Osteoblast (primary cell): ENCODE data around the gene IGF2. TPM values are rescaled to one million over a fixed set of nuclear protein-coding genes. Genes with fewer than 3 reads are reported as not detected.
A peak's percentile ranks its signal among the peaks of the same experiment; 100 is the strongest.

Experiments
- DNase-seq: peaks from one replicate; pipeline ENCODE4 v3.0.0; 2011; ENCODE audit warnings: low spot score, mixed read lengths; ENCODE audit not compliant: insufficient read length; ENCODE audit errors: missing footprints
- H2AFZ ChIP-seq: 2 replicates; pipeline ENCODE4 v1.6.0; 2011; ENCODE audit warnings: mild to moderate bottlenecking, low read length
- H3K27ac ChIP-seq: 2 replicates; pipeline ENCODE4 v1.5.1; 2011; ENCODE audit warnings: mild to moderate bottlenecking, low read depth, low read length, moderate library complexity
- H3K27me3 ChIP-seq: 2 replicates; pipeline ENCODE4 v1.6.0; 2012; ENCODE audit warnings: mild to moderate bottlenecking, control low read depth, inconsistent platforms, low read length, moderate library complexity; ENCODE audit not compliant: insufficient read depth
- H3K36me3 ChIP-seq: 2 replicates; pipeline ENCODE4 v1.5.1; 2011; ENCODE audit warnings: mild to moderate bottlenecking, low read length, control low read depth, moderate library complexity; ENCODE audit not compliant: insufficient read depth
- H3K4me1 ChIP-seq: 2 replicates; pipeline ENCODE4 v1.5.1; 2011; ENCODE audit warnings: mild to moderate bottlenecking, low read length, control low read depth, moderate library complexity; ENCODE audit not compliant: insufficient read depth
- H3K4me2 ChIP-seq: 2 replicates; pipeline ENCODE4 v1.6.0; 2011; ENCODE audit warnings: mild to moderate bottlenecking, low read length; ENCODE audit not compliant: insufficient read depth
- H3K4me3 ChIP-seq: fragments of 200-600 bp; sonication (generic); 3 replicates; pipeline ENCODE4 v1.5.1; 2012; ENCODE audit warnings: mild to moderate bottlenecking, low read length, inconsistent platforms; ENCODE audit not compliant: insufficient read depth
- H3K79me2 ChIP-seq: 2 replicates; pipeline ENCODE4 v1.6.0; 2012; ENCODE audit warnings: mild to moderate bottlenecking, low read length, control low read depth, inconsistent platforms; ENCODE audit not compliant: insufficient read depth
- H3K9me3 ChIP-seq: 2 replicates; pipeline ENCODE4 v1.5.1; 2011; ENCODE audit warnings: low read depth, low read length, control low read depth
- H4K20me1 ChIP-seq: 2 replicates; pipeline ENCODE4 v1.6.0; 2012; ENCODE audit warnings: mild to moderate bottlenecking, low read length, control low read depth; ENCODE audit not compliant: insufficient read depth
- CTCF ChIP-seq: IDR thresholded peaks from 2 replicates; pipeline ENCODE4 v1.5.1; 2011; ENCODE audit warnings: mild to moderate bottlenecking, low read depth, low read length, moderate library complexity; ENCODE audit errors: extremely low read depth
- total RNA-seq: library from RNA; depleted of rRNA; stranded (reverse); fragments of >200 nt; gene quantifications from 2 replicates; pipeline ENCODE4 v1.2.3, GENCODE V29; 2012

IGF2 gene
- total RNA-seq, 1 donor = 68.8 TPM

DNA sequence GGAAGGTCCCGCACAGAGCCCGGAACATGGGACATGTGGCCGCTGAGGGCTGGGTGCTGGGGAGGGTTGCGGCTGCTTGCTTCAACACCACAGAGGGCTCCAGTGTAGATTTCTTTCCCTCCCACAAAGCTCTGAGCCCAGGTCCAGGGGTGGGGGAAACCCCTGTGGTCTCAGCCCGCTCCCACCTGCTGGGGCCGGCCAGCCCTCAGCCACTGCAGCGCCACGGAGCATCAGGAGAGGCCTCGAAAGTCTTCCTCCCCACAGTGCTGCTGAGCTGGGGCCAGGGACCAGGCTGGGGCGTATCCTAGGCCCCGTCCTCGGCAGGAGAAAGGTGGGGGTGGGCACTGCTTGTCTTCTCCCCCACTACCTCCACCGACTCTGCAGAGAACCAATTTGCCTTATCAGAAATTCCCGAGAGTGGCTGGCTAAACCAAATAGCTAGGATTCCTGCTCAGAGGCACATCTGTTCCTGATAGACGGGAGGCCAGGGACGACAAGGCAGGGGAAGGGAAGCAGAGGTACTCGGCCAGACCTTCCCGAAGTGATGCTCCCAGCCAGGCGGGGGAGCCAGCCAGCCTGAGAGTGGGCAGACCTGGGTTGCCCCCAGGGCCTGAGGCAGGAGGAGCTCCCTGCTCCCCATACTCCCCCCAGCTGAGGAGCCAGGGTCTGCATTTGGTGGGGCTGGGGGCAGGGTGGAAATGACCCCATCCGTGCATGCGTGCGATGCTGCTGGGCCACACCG lies 18.7 kb downstream of the IGF2 start:
- peaks cover 12% of the 10 kb centered on the region for H3K4me1 ChIP-seq
- H4K20me1 ChIP-seq = no peaks in the 10 kb centered on the region
- TF ChIP-seq CTCF = no peak
- no peak overlapping the region for H3K4me2 ChIP-seq
- no peaks in the 10 kb centered on the region for H3K36me3 ChIP-seq
- H3K27ac ChIP-seq = no peak overlapping the region
- no peaks in the 10 kb centered on the region for H3K9me3 ChIP-seq
- DNase-seq = peak; percentile 87
- H2AFZ ChIP-seq = no peak overlapping the region
- no peaks in the 10 kb centered on the region for H3K79me2 ChIP-seq
- H3K27me3 ChIP-seq = peaks cover 17% of the 10 kb centered on the region
- no peak overlapping the region for H3K4me3 ChIP-seq

GRCh38 chr11:2118677-2119076 lies 20.5 kb downstream of the IGF2 start:
- H3K27me3 ChIP-seq = peaks cover 17% of the 10 kb centered on the region

GRCh38 chr11:2116680-2117079 lies 22.5 kb downstream of the IGF2 start:
- Histone ChIP-seq H3K79me2 (no peaks in the 10 kb centered on the region), H3K4me2 (no peak overlapping the region), H3K9me3 (no peaks in the 10 kb centered on the region), H3K27me3 (peaks cover 17% of the 10 kb centered on the region), H3K4me1 (peaks cover under 1% of the 10 kb centered on the region), H4K20me1 (no peaks in the 10 kb centered on the region), H3K27ac (no peak overlapping the region), H3K36me3 (no peaks in the 10 kb centered on the region), H3K4me3 (no peak overlapping the region), H2AFZ (no peak overlapping the region)
- no peak for TF ChIP-seq CTCF
- DNase-seq = peak; percentile 25

More at GRCh38 chr11:2118677-2119076, 20.5 kb downstream of the IGF2 start:
- Histone ChIP-seq H3K27ac (no peak overlapping the region), H3K4me3 (no peak overlapping the region), H3K79me2 (no peaks in the 10 kb centered on the region), H3K36me3 (no peaks in the 10 kb centered on the region), H3K9me3 (no peaks in the 10 kb centered on the region), H2AFZ (no peak overlapping the region), H3K4me2 (no peak overlapping the region), H4K20me1 (no peaks in the 10 kb centered on the region), H3K4me1 (peaks cover 12% of the 10 kb centered on the region)
- DNase-seq = no peak
- TF ChIP-seq CTCF = no peak

DNA sequence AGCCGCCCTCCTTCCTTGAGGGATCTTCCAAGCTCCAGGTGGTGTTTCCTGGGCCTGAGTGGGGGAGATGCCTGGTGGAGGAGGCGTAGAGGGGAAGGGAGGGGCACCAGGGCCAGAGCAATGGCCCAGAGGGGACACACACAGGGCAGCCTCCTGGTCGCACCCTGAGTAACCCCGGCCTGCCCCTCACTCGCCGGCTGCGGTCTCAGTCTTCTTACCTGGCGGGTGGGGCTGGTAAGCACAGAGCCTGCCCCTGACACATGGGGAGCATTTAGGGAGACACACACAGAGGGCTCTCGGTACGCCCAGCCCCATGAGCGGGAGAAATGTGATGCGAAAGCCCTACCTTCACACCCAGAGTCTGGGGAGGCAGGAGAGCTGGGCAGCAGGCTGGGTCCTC lies 23.9 kb downstream of the IGF2 start:
- H3K27ac ChIP-seq = no peak overlapping the region
- no peaks in the 10 kb centered on the region for H3K79me2 ChIP-seq
- no peaks in the 10 kb centered on the region for H3K9me3 ChIP-seq
- DNase-seq = no peak
- H4K20me1 ChIP-seq = no peaks in the 10 kb centered on the region
- no peak overlapping the region for H2AFZ ChIP-seq
- peaks cover 22% of the 10 kb centered on the region for H3K27me3 ChIP-seq
- H3K4me3 ChIP-seq = no peak overlapping the region
- no peaks in the 10 kb centered on the region for H3K36me3 ChIP-seq
- TF ChIP-seq CTCF = no peak
- no peak overlapping the region for H3K4me2 ChIP-seq
- H3K4me1 ChIP-seq = no peaks in the 10 kb centered on the region
